Measurements from ENCODE around the gene OPCML. TPM values are rescaled to one million over a fixed set of nuclear protein-coding genes. Genes with fewer than 3 reads are reported as not detected.

The OPCML gene
- total RNA-seq, 1 experiment from 2014 or later: not detected

DNA sequence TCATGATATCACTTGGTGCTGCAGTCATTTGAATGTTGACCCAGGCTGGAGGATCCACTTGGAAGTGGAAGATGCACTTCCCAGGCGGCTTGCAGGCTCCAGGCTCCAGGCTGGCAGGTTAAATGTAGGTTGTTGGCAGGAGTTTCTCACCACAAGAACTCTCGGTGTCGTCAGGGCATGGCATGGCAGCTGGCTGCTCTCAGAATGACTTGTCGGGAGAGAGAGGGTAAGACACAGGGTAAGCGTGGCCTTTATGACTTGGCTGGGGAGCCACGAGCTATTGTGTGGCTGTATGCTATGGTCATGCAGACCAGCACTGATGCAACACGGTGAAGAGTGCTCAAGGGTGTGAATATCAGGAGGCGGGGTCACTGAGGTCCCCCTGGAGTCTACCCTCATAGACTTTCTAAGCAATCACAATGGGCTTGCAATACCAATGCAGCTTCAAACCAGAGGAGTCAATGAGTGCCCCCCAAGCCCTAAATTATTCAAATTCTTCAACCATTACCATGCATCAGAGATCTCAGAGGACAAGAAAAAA is 1027.7 kb downstream of the OPCML start:
- intact Hi-C loops (cut with micrococcal nuclease; ENCODE audit: unreplicated experiment): no loop called here
- ChIA-PET CTCF (no interaction called here), POLR2A (no interaction called here)
- no peaks in the 10 kb centered on the region for H3K9me3 ChIP-seq
- Mint-ChIP-seq H3K27ac (ENCODE audit: unreplicated experiment) (no peak overlapping the region), H3K9me3 (ENCODE audit: unreplicated experiment) (peaks cover 33% of the 10 kb centered on the region), H3K4me1 (ENCODE audit: low read depth, unreplicated experiment) (no peaks in the 10 kb centered on the region), H3K36me3 (ENCODE audit: insufficient read depth, unreplicated experiment) (peaks cover 6% of the 10 kb centered on the region), H3K27me3 (ENCODE audit: insufficient read depth, unreplicated experiment) (no peaks in the 10 kb centered on the region), H3K4me3 (ENCODE audit: unreplicated experiment) (no peak overlapping the region)
- H3K4me1 ChIP-seq: no peaks in the 10 kb centered on the region
- no peaks in the 10 kb centered on the region for H3K36me3 ChIP-seq (ENCODE audit: control insufficient read depth, insufficient read depth, low read length)
- no peak for DNase-seq
- BruUV-seq (replicated peaks): no TSS peak
- TF ChIP-seq, protein P1, sequence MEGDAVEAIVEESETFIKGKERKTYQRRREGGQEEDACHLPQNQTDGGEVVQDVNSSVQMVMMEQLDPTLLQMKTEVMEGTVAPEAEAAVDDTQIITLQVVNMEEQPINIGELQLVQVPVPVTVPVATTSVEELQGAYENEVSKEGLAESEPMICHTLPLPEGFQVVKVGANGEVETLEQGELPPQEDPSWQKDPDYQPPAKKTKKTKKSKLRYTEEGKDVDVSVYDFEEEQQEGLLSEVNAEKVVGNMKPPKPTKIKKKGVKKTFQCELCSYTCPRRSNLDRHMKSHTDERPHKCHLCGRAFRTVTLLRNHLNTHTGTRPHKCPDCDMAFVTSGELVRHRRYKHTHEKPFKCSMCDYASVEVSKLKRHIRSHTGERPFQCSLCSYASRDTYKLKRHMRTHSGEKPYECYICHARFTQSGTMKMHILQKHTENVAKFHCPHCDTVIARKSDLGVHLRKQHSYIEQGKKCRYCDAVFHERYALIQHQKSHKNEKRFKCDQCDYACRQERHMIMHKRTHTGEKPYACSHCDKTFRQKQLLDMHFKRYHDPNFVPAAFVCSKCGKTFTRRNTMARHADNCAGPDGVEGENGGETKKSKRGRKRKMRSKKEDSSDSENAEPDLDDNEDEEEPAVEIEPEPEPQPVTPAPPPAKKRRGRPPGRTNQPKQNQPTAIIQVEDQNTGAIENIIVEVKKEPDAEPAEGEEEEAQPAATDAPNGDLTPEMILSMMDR (IDR thresholded peaks at IDR 0.05; ENCODE audit: insufficient read depth in 1 of 2, low read depth in 1 of 2, low read length in 1 of 2, severe bottlenecking in 1 of 2, unreplicated experiment in 1 of 2): no peak
- no peak overlapping the region for H3K4me3 ChIP-seq (ENCODE audit: low read depth, low read length)
- no peaks in the 10 kb centered on the region for H3K27me3 ChIP-seq (replicated peaks; ENCODE audit: control insufficient read depth, insufficient read depth, low read length)

DNA sequence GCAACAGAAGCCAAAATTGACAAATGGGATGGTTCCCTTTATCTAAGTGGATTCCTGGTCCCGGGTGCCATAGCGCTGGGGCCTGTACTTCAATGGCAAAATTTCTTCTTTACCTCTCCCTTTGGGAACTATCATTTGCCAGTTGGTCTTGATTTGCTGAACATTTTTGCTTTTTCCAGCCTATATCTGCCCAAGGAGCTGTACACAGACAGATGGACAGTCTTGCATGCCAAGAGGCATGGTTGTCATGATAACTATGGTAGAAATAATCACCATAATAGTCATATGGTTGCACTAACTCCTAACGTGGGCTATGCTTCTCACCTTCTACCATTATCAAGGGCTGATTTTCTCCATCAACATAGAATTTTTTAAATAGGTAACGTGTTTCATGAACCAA is 1030.9 kb downstream of the OPCML start:
- Histone ChIP-seq H3K27me3 (replicated peaks; ENCODE audit: control insufficient read depth, insufficient read depth, low read length) (no peaks in the 10 kb centered on the region), H3K9me3 (no peaks in the 10 kb centered on the region; the same call in 1 of the 2 replicates), H3K4me1 (no peaks in the 10 kb centered on the region), H3K4me3 (ENCODE audit: low read depth, low read length) (no peak overlapping the region), H3K36me3 (ENCODE audit: control insufficient read depth, insufficient read depth, low read length) (no peaks in the 10 kb centered on the region)
- peaks cover 6% of the 10 kb centered on the region for H3K36me3 Mint-ChIP-seq (ENCODE audit: insufficient read depth, unreplicated experiment)
- H3K27me3 Mint-ChIP-seq (ENCODE audit: insufficient read depth, unreplicated experiment): no peaks in the 10 kb centered on the region
- H3K27ac Mint-ChIP-seq (ENCODE audit: unreplicated experiment): no peak overlapping the region
- H3K9me3 Mint-ChIP-seq (ENCODE audit: unreplicated experiment): peaks cover 24% of the 10 kb centered on the region
- intact Hi-C loops (cut with micrococcal nuclease; ENCODE audit: unreplicated experiment): no loop called here
- no peak overlapping the region for H3K4me3 Mint-ChIP-seq (ENCODE audit: unreplicated experiment)
- no peak for DNase-seq
- ChIA-PET POLR2A (no interaction called here), CTCF (no interaction called here)
- BruUV-seq (replicated peaks): no TSS peak
- no peaks in the 10 kb centered on the region for H3K4me1 Mint-ChIP-seq (ENCODE audit: low read depth, unreplicated experiment)
- TF ChIP-seq, protein P1 (IDR thresholded peaks at IDR 0.05; ENCODE audit: insufficient read depth in 1 of 2, low read depth in 1 of 2, low read length in 1 of 2, severe bottlenecking in 1 of 2, unreplicated experiment in 1 of 2): no peak

DNA sequence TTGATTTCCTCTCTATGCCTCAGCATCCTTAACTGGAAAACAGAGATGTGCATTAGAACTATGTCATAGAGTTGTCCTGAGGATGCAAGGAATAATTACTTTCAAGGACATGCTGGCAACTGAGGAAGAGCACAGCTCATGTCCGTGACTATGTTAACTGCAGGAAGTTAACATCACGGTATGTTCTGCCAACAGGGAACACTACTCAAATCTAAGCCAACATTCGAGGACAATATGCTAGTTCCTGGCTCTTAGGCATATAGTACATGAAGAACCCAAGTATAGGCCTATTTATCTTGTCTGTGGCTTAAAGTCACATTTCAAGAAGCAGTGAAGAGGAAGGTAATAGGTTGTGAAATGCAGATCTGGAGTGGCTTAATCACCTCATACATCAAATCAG is 1032.6 kb downstream of the OPCML start:
- H3K4me1 Mint-ChIP-seq (ENCODE audit: low read depth, unreplicated experiment): no peaks in the 10 kb centered on the region
- DNase-seq: no peak
- H3K27ac Mint-ChIP-seq (ENCODE audit: unreplicated experiment): no peak overlapping the region
- no peak overlapping the region for H3K4me3 Mint-ChIP-seq (ENCODE audit: unreplicated experiment)
- CTCF ChIA-PET: no interaction called here
- POLR2A ChIA-PET: no interaction called here
- TF ChIP-seq, protein P1 (IDR thresholded peaks at IDR 0.05; ENCODE audit: insufficient read depth in 1 of 2, low read depth in 1 of 2, low read length in 1 of 2, severe bottlenecking in 1 of 2, unreplicated experiment in 1 of 2): no peak
- peaks cover 11% of the 10 kb centered on the region for H3K9me3 Mint-ChIP-seq (ENCODE audit: unreplicated experiment)
- Histone ChIP-seq H3K4me1 (no peaks in the 10 kb centered on the region), H3K27me3 (replicated peaks; ENCODE audit: control insufficient read depth, insufficient read depth, low read length) (no peaks in the 10 kb centered on the region), H3K9me3 (no peaks in the 10 kb centered on the region; the same call in 1 of the 2 replicates), H3K4me3 (ENCODE audit: low read depth, low read length) (no peak overlapping the region), H3K36me3 (ENCODE audit: control insufficient read depth, insufficient read depth, low read length) (no peaks in the 10 kb centered on the region)
- no peaks in the 10 kb centered on the region for H3K36me3 Mint-ChIP-seq (ENCODE audit: insufficient read depth, unreplicated experiment)
- no peaks in the 10 kb centered on the region for H3K27me3 Mint-ChIP-seq (ENCODE audit: insufficient read depth, unreplicated experiment)
- intact Hi-C loops (cut with micrococcal nuclease; ENCODE audit: unreplicated experiment): no loop called here
- BruUV-seq (replicated peaks): no TSS peak
